NT2/D1 (cell line): ENCODE results near the gene TRIM71.
"Not testable (repeated sequence)": the region's sequence is repeated elsewhere in the genome, so short reads cannot be mapped to it uniquely, and the experiment has no call there.

ENCODE experiments used
- SUZ12 ChIP-seq: IDR thresholded peaks from 2 replicates; pipeline ENCODE4 v1.6.1; 2011; ENCODE audit not compliant: insufficient read length, insufficient read depth; ENCODE audit errors: extremely low read depth
- ZNF274 ChIP-seq: IDR thresholded peaks from 2 replicates; pipeline ENCODE4 v1.6.1; 2011; ENCODE audit warnings: mild to moderate bottlenecking, low read depth, low read length

DNA sequence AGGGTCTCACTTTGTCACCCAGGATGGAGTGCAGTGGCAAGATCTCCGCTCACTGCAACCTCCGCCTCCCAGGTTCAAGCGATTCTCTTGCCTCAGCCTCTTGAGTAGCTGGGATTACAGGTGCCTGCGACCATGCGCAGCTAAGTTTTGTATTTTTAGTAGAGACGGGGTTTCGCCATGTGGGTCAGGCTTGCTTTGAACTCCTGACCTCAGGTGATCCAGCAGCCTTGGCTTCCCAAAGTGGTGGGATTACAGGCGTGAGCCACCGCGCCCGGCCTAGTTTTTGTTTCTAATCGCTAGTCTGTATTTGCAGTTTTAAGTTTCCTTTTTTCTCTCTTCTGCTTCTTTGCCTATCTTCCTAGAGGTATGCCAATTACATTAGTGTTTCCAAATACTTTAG, 127.8 kb downstream of the TRIM71 start:
- not testable (repeated sequence) for TF ChIP-seq ZNF274, SUZ12
